ENCODE results near the gene GRAMD1A.
"Not testable (repeated sequence)": the region's sequence is repeated elsewhere in the genome, so short reads cannot be mapped to it uniquely, and the experiment has no call there.

The GRAMD1A gene

DNA sequence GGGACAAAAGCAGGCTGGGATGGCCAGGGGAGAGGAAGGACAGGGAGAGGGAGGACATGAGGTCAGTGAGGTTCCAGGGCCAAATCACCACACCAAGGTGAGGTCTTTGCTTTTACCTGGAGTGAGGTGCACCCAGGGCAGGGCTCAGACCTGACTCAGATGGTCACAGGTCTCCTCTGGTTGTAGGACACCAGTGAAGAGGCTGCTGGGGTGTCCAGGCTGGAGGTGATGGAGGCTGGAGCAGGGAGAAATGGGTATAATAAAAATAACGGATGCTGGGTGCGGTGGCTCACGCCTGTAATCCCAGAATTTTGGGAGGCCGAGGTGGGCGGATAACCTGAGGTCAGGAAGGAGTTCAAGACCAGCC is 6.9 kb downstream of the GRAMD1A start:
- no peaks in the 10 kb centered on the region for H3K27me3 ChIP-seq
- peaks cover 78 to 87% of the 10 kb centered on the region in 2 experiments for H3K4me1 ChIP-seq (ENCODE audit: control insufficient read depth in 1 of 2, insufficient read depth in 1 of 2, low read depth in 1 of 2, low read length in 1 of 2)
- H3K27ac ChIP-seq: peak overlapping the region; percentile 6
- TF ChIP-seq, protein P1, sequence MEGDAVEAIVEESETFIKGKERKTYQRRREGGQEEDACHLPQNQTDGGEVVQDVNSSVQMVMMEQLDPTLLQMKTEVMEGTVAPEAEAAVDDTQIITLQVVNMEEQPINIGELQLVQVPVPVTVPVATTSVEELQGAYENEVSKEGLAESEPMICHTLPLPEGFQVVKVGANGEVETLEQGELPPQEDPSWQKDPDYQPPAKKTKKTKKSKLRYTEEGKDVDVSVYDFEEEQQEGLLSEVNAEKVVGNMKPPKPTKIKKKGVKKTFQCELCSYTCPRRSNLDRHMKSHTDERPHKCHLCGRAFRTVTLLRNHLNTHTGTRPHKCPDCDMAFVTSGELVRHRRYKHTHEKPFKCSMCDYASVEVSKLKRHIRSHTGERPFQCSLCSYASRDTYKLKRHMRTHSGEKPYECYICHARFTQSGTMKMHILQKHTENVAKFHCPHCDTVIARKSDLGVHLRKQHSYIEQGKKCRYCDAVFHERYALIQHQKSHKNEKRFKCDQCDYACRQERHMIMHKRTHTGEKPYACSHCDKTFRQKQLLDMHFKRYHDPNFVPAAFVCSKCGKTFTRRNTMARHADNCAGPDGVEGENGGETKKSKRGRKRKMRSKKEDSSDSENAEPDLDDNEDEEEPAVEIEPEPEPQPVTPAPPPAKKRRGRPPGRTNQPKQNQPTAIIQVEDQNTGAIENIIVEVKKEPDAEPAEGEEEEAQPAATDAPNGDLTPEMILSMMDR (IDR thresholded peaks at IDR 0.05): no peak
- H3K9me3 ChIP-seq: no peaks in the 10 kb centered on the region
- no peak overlapping the region for H3K4me3 ChIP-seq (ENCODE audit: low read depth in 1 of 2, low read length in 1 of 2)
- H3K36me3 ChIP-seq: peaks cover 57% of the 10 kb centered on the region

DNA sequence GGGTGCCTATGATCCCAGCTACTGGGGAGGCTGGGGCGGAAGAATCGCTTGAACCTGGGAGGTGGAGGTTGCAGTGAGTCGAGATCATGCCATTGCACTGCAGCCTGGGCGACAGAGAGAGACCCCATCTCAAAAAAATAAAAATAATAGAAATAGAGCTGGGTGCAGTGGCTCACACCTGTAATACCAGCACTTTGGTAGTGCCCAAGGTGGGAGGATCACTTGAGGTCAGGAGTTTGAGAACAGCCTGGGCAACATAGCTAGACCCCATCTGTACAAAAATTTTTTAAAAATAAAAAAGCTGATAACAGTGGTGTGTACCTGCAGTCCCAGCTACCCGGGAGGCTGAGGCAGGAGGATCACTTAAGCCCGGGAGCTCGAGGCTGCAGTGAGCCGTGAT is 7.3 kb downstream of the GRAMD1A start:
- peaks cover 78 to 87% of the 10 kb centered on the region in 2 experiments for H3K4me1 ChIP-seq (ENCODE audit: control insufficient read depth in 1 of 2, insufficient read depth in 1 of 2, low read depth in 1 of 2, low read length in 1 of 2)
- not testable (repeated sequence) for H3K27me3 ChIP-seq; H3K9me3 ChIP-seq; H3K4me3 ChIP-seq (ENCODE audit: low read depth in 1 of 2, low read length in 1 of 2)
- peak overlapping the region; percentile 6 for H3K27ac ChIP-seq
- H3K36me3 ChIP-seq: peaks cover 61% of the 10 kb centered on the region

DNA sequence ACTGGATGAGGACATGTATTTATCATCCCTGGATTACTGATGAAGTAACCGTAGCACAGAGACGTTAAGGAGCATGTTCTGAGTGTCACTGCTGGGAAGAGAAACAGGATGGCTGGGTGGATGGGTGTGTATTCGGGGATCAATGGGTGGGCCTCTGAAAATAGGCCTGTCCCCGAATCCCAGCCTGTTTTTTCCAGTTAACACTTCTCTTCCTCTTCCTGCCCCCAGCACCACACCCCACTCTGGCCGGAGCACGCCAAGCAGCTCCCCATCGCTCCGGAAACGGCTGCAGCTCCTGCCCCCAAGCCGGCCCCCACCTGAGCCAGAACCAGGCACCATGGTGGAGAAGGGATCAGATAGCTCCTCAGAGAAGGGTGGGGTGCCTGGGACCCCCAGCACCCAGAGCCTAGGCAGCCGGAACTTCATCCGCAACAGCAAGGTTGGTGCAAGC is 8.8 kb downstream of the GRAMD1A start:
- Histone ChIP-seq H3K4me3 (ENCODE audit: low read depth in 1 of 2, low read length in 1 of 2) (no peak overlapping the region), H3K27ac (peak overlapping the region; percentile 98), H3K9me3 (no peaks in the 10 kb centered on the region), H3K4me1 (ENCODE audit: control insufficient read depth in 1 of 2, insufficient read depth in 1 of 2, low read depth in 1 of 2, low read length in 1 of 2) (peaks cover 78 to 87% of the 10 kb centered on the region in 2 experiments), H3K27me3 (no peaks in the 10 kb centered on the region), H3K36me3 (peaks cover 76% of the 10 kb centered on the region)
- TF ChIP-seq, protein P1 (IDR thresholded peaks at IDR 0.05): no peak

DNA sequence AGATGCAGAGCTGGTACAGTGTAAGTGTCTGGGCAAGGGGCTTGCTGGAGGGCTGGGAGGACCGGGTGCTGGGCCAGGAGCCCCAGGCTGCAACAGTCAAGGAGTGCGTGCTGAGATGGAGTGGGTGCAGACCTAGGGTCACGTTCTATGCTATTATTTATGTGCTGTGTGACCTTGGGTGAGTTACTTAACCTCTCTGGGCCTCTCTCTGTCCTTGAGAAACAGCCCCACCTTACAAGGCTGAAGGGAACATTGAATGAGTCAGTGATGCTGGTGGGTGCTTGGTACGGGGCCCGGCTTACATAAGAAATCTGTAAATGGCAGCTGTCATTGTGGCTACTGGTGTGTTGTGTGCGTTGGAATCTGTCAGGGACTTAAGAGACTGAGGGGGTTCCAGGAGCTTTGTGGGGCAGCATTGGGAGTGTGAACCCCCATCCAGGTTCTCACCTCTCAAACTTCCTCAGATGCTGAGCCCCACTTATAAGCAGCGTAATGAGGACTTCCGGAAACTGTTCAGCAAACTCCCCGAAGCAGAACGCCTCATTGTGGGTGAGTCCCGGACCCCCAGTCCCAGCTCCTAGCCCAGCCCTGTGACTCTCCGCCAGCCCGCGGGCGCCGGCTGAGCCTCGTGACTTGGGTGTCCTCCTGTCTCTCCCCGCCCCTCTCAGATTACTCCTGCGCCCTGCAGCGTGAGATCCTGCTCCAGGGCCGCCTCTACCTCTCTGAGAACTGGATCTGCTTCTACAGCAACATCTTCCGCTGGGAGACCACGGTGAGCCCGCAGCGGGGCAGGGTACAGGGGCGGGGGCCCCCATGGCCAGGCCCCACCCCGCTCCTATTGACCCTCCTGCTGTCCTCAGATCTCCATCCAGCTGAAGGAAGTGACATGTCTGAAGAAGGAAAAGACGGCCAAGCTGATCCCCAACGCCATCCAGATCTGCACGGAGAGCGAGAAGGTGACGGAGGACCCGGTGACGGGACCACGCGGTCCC is 9.6 kb downstream of the GRAMD1A start:
- Histone ChIP-seq H3K9me3 (no peaks in the 10 kb centered on the region), H3K4me3 (ENCODE audit: low read depth in 1 of 2, low read length in 1 of 2) (no peak overlapping the region), H3K36me3 (peaks cover 81% of the 10 kb centered on the region), H3K4me1 (ENCODE audit: control insufficient read depth in 1 of 2, insufficient read depth in 1 of 2, low read depth in 1 of 2, low read length in 1 of 2) (peaks cover 78 to 87% of the 10 kb centered on the region in 2 experiments), H3K27me3 (no peaks in the 10 kb centered on the region), H3K27ac (peak overlapping the region; percentile 98)
- TF ChIP-seq, protein P1 (IDR thresholded peaks at IDR 0.05): no peak

DNA sequence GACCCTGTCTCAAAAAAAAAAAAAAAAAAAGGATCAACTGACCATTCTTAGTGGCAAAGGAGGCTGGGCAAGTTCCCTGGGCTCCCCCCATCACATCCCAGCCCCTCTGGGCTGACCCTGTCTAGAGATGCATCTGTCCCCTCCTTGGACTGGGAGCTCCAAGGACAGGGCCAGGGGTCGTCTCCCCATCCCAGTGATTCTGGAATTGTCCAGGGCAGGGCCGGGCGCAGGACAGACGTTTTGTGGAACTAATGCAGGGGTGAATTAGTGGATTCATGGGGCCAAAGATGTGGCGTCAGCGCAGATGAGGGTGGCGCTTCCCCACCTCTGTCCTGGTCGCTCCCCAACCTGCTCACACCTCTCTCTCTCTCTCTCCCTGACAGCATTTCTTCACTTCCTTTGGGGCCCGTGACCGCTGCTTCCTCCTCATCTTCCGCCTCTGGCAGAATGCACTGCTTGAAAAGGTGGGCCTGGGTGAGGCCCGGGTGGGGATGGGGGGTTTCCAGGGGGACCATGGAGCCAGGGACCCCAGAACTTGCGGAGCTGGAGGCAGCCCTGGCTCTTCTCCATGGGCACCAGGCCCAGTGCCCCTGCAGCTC is 11.1 kb downstream of the GRAMD1A start:
- TF ChIP-seq, protein P1 (IDR thresholded peaks at IDR 0.05): peak; percentile 40
- Histone ChIP-seq H3K9me3 (no peaks in the 10 kb centered on the region), H3K27me3 (no peaks in the 10 kb centered on the region), H3K4me1 (ENCODE audit: control insufficient read depth in 1 of 2, insufficient read depth in 1 of 2, low read depth in 1 of 2, low read length in 1 of 2) (peaks cover 68 to 82% of the 10 kb centered on the region in 2 experiments), H3K4me3 (ENCODE audit: low read depth in 1 of 2, low read length in 1 of 2) (peak overlapping the region; percentile 42 to 57), H3K27ac (peak overlapping the region; percentile 98), H3K36me3 (peaks cover 81% of the 10 kb centered on the region)
